ENCODE results near the gene ARHGAP35. TPM values are rescaled to one million over a fixed set of nuclear protein-coding genes. Genes with fewer than 3 reads are reported as not detected.
A peak's percentile ranks its signal among the peaks of the same experiment; 100 is the strongest.
"Not testable (repeated sequence)": the region's sequence is repeated elsewhere in the genome, so short reads cannot be mapped to it uniquely, and the experiment has no call there.

ARHGAP35 gene
- total RNA-seq (2014; rRNA removed; shearing (Covaris generic)): 17.7 and 24.7 TPM in 2 replicates

- Histone ChIP-seq H3K9me3 (replicated peaks) (no peaks in the 10 kb centered on the region), H3K4me1 (replicated peaks) (peaks cover 59% of the 10 kb centered on the region), H3K27me3 (replicated peaks) (no peaks in the 10 kb centered on the region), H3K27ac (peak within 1 kb of the TSS; percentile 96), H3K36me3 (peaks cover 14% of the 10 kb centered on the region), H3K4me3 (peak within 1 kb of the TSS; percentile 93)
- no peak for DNase-seq (ENCODE audit: low read depth in 1 of 2, low spot score in 2 of 2)
Observed at GRCh38 chr19:46860846-46861690, at the start of gene ARHGAP35. Gene ARHGAP35, plus strand, starts transcription at chr19:46860997. Its CDS starts 57,679 bp downstream, at chr19:46918676.

DNA sequence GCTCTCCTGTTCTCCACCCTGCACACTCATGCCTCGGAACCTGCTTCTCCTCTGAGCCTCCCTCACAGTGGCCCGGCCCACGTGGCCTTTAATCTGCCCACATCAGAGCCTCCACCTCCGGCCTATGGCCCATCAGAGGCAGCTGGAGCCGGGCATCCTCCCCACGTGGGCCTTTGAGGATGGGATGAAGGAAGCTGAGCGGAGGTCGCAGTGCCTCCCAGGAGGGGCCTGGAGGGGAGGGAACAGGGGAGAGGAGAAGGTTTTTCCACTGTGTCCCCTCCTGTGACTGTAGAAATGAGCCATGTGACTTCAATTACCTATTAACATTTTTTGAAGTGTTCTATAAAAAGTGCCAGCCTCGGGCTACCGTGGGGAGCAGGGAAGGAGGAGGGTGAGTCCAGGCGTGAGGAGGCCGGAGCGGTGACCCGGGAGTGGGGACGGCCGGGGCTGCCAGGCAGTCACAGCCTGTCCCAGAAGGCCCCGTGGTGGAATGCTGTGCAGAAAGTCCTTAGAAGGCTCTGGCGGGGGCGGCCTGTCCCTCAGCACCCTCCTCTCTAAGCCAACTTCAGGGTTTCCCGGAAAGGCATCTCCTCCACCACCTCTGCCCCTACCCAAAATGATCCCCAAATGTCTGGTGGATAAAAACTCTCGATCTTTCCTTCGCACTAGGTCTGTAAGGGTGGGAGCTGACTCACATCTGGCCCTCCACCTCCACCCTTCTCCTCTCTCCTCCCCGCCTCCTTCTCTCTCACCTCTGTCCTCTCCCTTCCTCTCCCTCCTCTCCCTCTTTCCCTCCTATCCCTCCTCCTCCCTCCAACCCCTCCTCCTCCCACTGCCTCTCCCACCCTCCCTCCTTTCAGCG, 47.6 kb upstream of the ARHGAP35 start:
- no peaks in the 10 kb centered on the region for H3K36me3 ChIP-seq
- H3K27ac ChIP-seq: no peak overlapping the region
- no peak for DNase-seq (ENCODE audit: low read depth in 1 of 2, low spot score in 2 of 2)
- H3K4me1 ChIP-seq (replicated peaks): peaks cover 5% of the 10 kb centered on the region
- no peak overlapping the region for H3K4me3 ChIP-seq
- no peaks in the 10 kb centered on the region for H3K27me3 ChIP-seq (replicated peaks)
- H3K9me3 ChIP-seq (replicated peaks): no peaks in the 10 kb centered on the region

- no peaks in the 10 kb centered on the region for H3K27me3 ChIP-seq (replicated peaks)
- peaks cover 5% of the 10 kb centered on the region for H3K4me1 ChIP-seq (replicated peaks)
- H3K27ac ChIP-seq: no peak overlapping the region
- DNase-seq (ENCODE audit: low read depth in 1 of 2, low spot score in 2 of 2): peak; percentile 47 to 55
- no peaks in the 10 kb centered on the region for H3K9me3 ChIP-seq (replicated peaks)
- H3K4me3 ChIP-seq: no peak overlapping the region
- no peaks in the 10 kb centered on the region for H3K36me3 ChIP-seq
Observed at GRCh38 chr19:46813839-46814358, 46.9 kb upstream of the ARHGAP35 start.

GRCh38 chr19:46815833-46816627, 44.8 kb upstream of the ARHGAP35 start:
- Histone ChIP-seq H3K9me3 (replicated peaks) (no peaks in the 10 kb centered on the region), H3K27me3 (replicated peaks) (no peaks in the 10 kb centered on the region), H3K36me3 (no peaks in the 10 kb centered on the region), H3K4me3 (no peak overlapping the region), H3K4me1 (replicated peaks) (peaks cover 5% of the 10 kb centered on the region), H3K27ac (no peak overlapping the region)
- DNase-seq (ENCODE audit: low read depth in 1 of 2, low spot score in 2 of 2): no peak

DNA sequence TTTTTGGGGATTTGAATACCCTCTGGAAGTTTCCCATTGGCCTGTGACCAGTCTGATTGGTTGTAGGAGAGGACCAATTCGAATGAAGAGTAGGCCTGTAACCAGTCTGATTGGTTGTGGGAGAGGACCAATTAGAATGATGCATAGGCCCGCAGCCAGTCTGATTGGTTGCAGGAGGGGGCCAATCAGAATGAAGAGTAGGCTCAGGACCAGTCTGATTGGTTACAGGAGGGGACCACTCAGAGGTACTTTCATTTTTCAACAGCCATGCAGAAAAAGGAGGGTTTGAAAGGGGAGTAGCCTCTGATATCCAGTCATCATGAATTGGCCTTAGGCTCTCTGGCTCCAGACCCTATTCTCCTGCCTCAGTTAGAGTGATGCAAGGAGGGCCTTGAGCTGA, 42.0 kb upstream of the ARHGAP35 start:
- no peaks in the 10 kb centered on the region for H3K9me3 ChIP-seq (replicated peaks)
- DNase-seq (ENCODE audit: low read depth in 1 of 2, low spot score in 2 of 2): peak in 1 of 2 experiments; percentile 18
- H3K27ac ChIP-seq: no peak overlapping the region
- no peak overlapping the region for H3K4me3 ChIP-seq
- H3K36me3 ChIP-seq: no peaks in the 10 kb centered on the region
- H3K4me1 ChIP-seq (replicated peaks): peaks cover 2% of the 10 kb centered on the region
- no peaks in the 10 kb centered on the region for H3K27me3 ChIP-seq (replicated peaks)

DNA sequence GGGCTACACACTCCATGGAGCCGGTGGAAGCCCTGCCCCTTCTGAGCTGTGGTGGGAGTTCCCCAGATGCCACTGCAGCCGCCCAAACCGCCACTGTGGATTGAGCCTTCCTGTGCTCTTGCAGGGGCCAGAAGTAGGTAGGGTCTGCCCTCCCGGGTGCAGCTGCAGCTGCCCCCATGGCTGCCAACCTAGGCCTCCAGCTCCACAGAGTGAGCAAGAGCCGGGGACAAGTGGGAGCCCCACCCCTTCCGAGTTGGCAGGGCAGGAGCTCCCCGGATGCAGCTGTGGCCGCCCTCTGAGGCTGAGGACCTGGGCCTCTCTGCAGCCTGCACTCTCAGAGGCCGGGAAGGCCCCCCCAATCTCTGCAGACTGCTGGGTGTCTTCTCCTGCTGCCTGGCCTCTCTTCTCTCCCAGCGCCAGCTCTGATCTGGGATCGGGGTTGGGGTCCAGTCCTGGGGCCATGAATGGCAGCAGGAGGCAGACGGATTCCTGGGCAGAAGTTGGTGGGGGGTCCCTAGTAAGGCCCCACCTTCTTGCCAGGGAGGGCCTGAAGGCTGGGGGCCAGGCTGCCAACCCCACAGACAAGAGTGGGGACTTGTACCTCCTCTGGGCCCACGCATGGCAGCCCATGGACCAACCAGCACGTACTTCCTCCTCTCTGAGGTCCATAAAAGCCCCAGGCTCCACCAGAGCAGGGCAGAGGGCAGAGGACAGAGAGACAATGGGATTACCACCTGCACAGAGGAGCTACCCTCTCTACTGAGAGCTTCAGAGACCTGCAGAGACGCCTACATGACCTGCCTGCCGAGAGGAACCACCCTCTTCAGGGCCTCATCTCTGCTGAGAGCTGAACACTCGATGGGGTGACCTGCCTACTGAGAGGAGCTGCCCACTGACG, 39.0 kb upstream of the ARHGAP35 start:
- DNase-seq (ENCODE audit: low read depth in 1 of 2, low spot score in 2 of 2): no peak
- H3K36me3 ChIP-seq: no peaks in the 10 kb centered on the region
- no peak overlapping the region for H3K4me3 ChIP-seq
- H3K9me3 ChIP-seq (replicated peaks): no peaks in the 10 kb centered on the region
- H3K27ac ChIP-seq: no peak overlapping the region
- no peaks in the 10 kb centered on the region for H3K27me3 ChIP-seq (replicated peaks)
- no peaks in the 10 kb centered on the region for H3K4me1 ChIP-seq (replicated peaks)

DNA sequence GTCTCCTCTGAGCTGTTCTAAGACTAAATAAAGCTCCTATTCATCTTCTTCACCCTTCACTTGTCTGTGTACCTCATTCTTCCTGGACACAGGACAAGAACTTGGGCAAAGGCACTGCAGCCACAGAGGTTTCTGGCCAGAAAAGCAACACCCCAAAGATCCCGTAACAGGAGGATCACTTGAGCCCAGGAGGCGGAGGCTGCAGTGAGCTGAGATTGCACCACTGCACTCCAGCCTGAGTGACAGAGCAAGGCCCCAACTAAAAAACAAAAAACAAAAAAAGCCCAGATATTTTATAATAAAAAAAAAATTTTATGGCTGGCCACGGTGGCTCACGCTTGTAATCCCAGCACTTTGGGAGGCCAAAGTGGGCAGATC, 38.4 kb upstream of the ARHGAP35 start:
- not testable (repeated sequence) for H3K36me3 ChIP-seq; H3K27ac ChIP-seq; H3K27me3 ChIP-seq (replicated peaks); H3K9me3 ChIP-seq (replicated peaks); DNase-seq (ENCODE audit: low read depth in 1 of 2, low spot score in 2 of 2); H3K4me3 ChIP-seq; H3K4me1 ChIP-seq (replicated peaks)

GRCh38 chr19:46823049-46823448, 37.7 kb upstream of the ARHGAP35 start:
- Histone ChIP-seq H3K4me3 (no peak overlapping the region), H3K9me3 (replicated peaks) (no peaks in the 10 kb centered on the region), H3K27me3 (replicated peaks) (no peaks in the 10 kb centered on the region), H3K27ac (no peak overlapping the region), H3K36me3 (no peaks in the 10 kb centered on the region), H3K4me1 (replicated peaks) (no peaks in the 10 kb centered on the region)
- DNase-seq (ENCODE audit: low read depth in 1 of 2, low spot score in 2 of 2): no peak

- Histone ChIP-seq H3K27ac (no peak overlapping the region), H3K4me1 (replicated peaks) (peaks cover 5% of the 10 kb centered on the region), H3K4me3 (no peak overlapping the region), H3K27me3 (replicated peaks) (no peaks in the 10 kb centered on the region), H3K36me3 (no peaks in the 10 kb centered on the region), H3K9me3 (replicated peaks) (no peaks in the 10 kb centered on the region)
- DNase-seq (ENCODE audit: low read depth in 1 of 2, low spot score in 2 of 2): no peak
Observed at GRCh38 chr19:46824890-46825730, 35.7 kb upstream of the ARHGAP35 start.

DNA sequence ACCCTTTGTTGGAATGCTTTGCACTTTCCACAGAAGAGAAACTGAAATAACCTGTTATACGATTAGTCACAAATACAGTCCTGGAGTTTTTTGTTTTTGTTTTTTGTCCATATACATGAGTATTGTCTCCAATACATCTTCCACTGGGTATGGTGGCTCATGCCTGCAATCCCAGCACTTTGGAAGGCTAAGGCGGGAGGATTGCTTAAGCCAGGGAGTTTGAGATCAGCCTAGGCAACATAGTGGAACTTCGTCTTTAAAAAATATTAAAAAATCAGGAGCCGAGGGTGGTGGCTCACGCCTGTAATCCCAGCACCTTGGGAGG, 35.1 kb upstream of the ARHGAP35 start:
- H3K27ac ChIP-seq: no peak overlapping the region
- H3K27me3 ChIP-seq (replicated peaks): no peaks in the 10 kb centered on the region
- H3K4me3 ChIP-seq: no peak overlapping the region
- peaks cover 7% of the 10 kb centered on the region for H3K4me1 ChIP-seq (replicated peaks)
- no peaks in the 10 kb centered on the region for H3K9me3 ChIP-seq (replicated peaks)
- H3K36me3 ChIP-seq: no peaks in the 10 kb centered on the region
- DNase-seq (ENCODE audit: low read depth in 1 of 2, low spot score in 2 of 2): no peak

- DNase-seq (ENCODE audit: low read depth in 1 of 2, low spot score in 2 of 2): no peak
- Histone ChIP-seq H3K4me3 (no peak overlapping the region), H3K27me3 (replicated peaks) (no peaks in the 10 kb centered on the region), H3K9me3 (replicated peaks) (peaks cover 7% of the 10 kb centered on the region; the same call in 1 of the 2 replicates), H3K36me3 (no peaks in the 10 kb centered on the region), H3K27ac (no peak overlapping the region), H3K4me1 (replicated peaks) (peaks cover 8% of the 10 kb centered on the region)
Observed at GRCh38 chr19:46828484-46828883, 32.3 kb upstream of the ARHGAP35 start.

DNA sequence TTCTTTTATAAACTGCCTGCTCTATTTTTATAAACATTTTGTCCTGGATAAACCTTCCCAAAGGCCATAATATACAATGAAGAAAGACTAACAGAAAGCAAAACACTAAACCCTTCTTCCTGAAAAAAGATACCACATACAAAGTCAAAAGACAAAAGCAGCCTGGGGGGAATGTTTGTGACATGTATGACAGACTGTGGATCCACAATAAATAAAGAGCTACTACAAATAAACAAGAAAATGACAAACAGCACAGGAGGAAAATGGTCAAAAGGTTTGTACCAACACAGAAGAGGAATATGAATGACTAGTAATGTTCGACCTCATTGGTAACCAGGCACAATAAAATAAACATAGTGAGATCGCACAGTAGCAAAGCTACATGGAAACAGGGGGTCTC, 29.9 kb upstream of the ARHGAP35 start:
- H3K4me3 ChIP-seq: no peak overlapping the region
- no peaks in the 10 kb centered on the region for H3K27me3 ChIP-seq (replicated peaks)
- peaks cover 7% of the 10 kb centered on the region; the same call in 1 of the 2 replicates for H3K9me3 ChIP-seq (replicated peaks)
- DNase-seq (ENCODE audit: low read depth in 1 of 2, low spot score in 2 of 2): peak in 1 of 2 experiments; percentile 33
- H3K4me1 ChIP-seq (replicated peaks): peaks cover 8% of the 10 kb centered on the region
- peaks cover 3% of the 10 kb centered on the region; the same call in 1 of the 2 replicates for H3K36me3 ChIP-seq
- peak overlapping the region; percentile 62; the same call in 1 of the 2 replicates for H3K27ac ChIP-seq
